Ectodermal cell (in vitro differentiated cells): ENCODE results near the gene KCTD1.

ENCODE experiments used
- H3K27ac ChIP-seq: 2 replicates; pipeline ENCODE4 v1.7.0; 2013; ENCODE audit warnings: mild to moderate bottlenecking, low read depth, low read length; ENCODE audit not compliant: insufficient read depth, poor library complexity, severe bottlenecking
- H3K27me3 ChIP-seq: 2 replicates; pipeline ENCODE4 v1.7.0; 2013; ENCODE audit warnings: mild to moderate bottlenecking, low read length; ENCODE audit not compliant: insufficient read depth, control insufficient read depth, poor library complexity, severe bottlenecking
- H3K36me3 ChIP-seq: one replicate; pipeline ENCODE4 v1.7.0; 2013; ENCODE audit warnings: low read length; ENCODE audit not compliant: control insufficient read depth, insufficient read depth
- H3K4me1 ChIP-seq: one replicate; pipeline ENCODE4 v1.7.0; 2013; ENCODE audit warnings: low read length; ENCODE audit not compliant: control insufficient read depth, insufficient read depth
- H3K4me3 ChIP-seq: 2 replicates; pipeline ENCODE4 v1.7.0; 2013; ENCODE audit warnings: low read depth, low read length, control low read depth; ENCODE audit not compliant: insufficient read depth
- H3K9me3 ChIP-seq: 2 replicates; pipeline ENCODE4 v1.7.0; 2013; ENCODE audit warnings: mild to moderate bottlenecking, low read length, moderate library complexity; ENCODE audit not compliant: control insufficient read depth
- WGBS, 2 experiments: methylation state at CpG; one replicate each; pipeline ENCODE4 v1.1.7; 2013; ENCODE audit warnings: missing lambda C conversion rate in 2 of 2; 5-methylcytosine and 5-hydroxymethylcytosine counted together

The KCTD1 gene

DNA sequence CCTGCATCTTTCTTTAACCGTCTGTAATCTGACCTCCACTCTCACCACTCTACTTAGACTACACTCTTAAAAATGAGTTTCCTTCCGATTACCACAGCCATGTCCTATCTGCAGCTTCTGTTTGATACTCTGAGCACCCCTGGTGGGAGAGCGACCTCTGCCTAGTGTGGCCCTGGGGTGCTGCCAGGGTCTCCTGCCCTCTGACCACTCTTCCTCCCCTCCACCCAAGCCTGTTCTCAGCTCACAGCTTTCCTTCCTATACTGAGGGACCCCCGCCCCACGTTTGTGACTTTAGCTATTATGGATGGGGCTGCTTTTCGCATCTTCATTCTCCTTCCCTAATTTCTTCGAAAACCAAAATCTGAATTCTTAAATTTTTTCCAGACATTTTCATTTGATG is 132.7 kb downstream of the KCTD1 start:
- Histone ChIP-seq H3K4me1 (no peaks in the 10 kb centered on the region), H3K36me3 (no peaks in the 10 kb centered on the region), H3K4me3 (no peak overlapping the region), H3K27ac (no peak overlapping the region), H3K27me3 (no peaks in the 10 kb centered on the region), H3K9me3 (no peaks in the 10 kb centered on the region)
- WGBS, 2 experiments: 63 to 67% methylated on average over 7 of the region's 7 CpGs

DNA sequence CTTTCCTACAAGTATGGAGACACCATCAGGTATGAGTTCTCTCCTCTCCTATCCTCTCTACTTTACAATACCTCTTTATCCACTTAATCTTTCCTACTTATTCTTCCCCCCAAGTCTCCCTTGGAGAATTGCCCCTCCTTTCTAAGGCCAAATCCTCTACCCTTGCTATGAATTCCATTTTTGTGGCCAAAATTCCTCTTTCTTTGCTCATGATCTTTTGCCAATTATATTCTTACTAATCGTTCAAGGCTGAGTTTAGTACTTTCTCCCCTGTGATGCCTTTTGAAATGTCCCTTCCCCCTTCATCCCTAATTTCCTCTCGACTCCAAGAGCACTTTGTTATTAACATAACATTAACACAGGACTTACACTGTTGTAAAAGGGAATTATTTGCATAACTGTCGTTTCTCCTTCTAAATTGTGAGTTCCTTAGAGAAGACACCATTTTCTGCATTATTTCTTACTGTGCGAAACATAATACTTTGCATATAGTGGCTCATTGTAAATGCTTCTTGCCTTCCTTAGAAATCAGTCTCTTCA is 133.4 kb downstream of the KCTD1 start:
- Histone ChIP-seq H3K36me3 (no peaks in the 10 kb centered on the region), H3K27ac (no peak overlapping the region), H3K27me3 (no peaks in the 10 kb centered on the region), H3K4me3 (no peak overlapping the region), H3K9me3 (no peaks in the 10 kb centered on the region), H3K4me1 (no peaks in the 10 kb centered on the region)
- WGBS, 2 experiments: 27 to 30% methylated on average over 4 of the region's 4 CpGs

DNA sequence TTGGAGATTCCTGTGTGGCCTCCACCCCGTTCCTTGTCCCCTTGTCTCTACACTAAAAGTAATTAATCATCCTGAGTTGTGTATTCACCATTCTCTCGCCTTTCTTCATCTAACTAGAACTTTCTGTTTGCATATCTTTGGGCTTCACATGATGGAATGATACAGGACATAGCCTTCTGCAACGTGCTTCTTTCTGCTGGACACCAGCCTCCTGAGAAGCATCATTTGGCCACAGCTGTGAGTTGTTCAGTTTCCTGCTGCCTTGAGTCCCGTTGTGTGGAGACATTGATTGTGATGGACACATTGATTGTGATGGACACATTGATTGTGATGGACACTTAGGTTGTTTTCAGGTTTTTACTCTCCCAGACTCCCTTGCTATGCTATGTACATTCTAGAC is 139.3 kb downstream of the KCTD1 start:
- no peak overlapping the region for H3K27ac ChIP-seq
- H3K27me3 ChIP-seq: no peaks in the 10 kb centered on the region
- H3K36me3 ChIP-seq: no peaks in the 10 kb centered on the region
- no peaks in the 10 kb centered on the region for H3K9me3 ChIP-seq
- no peak overlapping the region for H3K4me3 ChIP-seq
- no peaks in the 10 kb centered on the region for H3K4me1 ChIP-seq
- 90 to 91% methylated on average over 4 of the region's 4 CpGs for WGBS, 2 experiments

DNA sequence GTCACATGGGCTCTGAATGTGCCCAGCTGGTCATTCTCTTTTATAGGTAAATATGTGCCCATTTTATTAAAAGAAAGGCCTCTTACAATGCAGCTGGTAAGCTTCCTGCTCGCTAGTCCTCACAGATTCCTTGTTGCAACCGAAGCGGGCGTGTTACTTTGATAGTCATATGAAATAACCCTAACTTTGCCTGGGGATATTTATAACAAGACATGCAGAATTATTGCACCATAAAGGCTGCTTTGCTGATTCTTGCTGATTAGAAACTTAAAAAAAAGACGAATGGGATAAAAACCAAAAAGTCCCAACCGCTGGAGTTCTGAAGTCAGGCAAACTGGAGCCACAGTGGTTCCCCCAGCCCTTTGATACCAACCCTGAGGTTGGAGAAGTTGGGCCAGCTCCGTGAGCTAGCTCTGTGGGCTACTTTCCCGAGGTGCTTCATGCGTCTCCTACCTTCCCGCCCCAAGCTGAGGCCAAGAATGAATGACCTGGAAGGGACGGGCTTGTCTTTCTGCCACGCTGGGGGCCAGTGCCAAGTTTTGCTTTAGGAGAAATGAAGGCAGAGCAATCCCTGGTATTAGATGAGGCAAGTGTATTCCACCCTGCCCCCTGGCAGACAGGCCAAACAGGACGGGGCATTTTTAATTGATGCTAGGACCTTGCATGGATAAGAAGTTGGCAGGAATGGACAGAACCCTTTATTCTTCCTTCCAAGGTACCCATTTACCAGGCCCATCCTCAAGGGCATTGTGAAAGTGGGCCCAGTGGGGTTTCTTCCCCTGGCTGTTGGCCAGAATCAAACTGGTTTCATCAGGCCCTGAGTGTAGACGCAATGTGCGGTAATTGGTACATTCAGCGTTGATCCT is 140.4 kb downstream of the KCTD1 start:
- WGBS, 2 experiments: 94 to 95% methylated on average over 16 of the region's 16 CpGs
- H3K9me3 ChIP-seq: no peaks in the 10 kb centered on the region
- no peaks in the 10 kb centered on the region for H3K36me3 ChIP-seq
- H3K4me3 ChIP-seq: no peak overlapping the region
- H3K4me1 ChIP-seq: no peaks in the 10 kb centered on the region
- H3K27me3 ChIP-seq: no peaks in the 10 kb centered on the region
- no peak overlapping the region for H3K27ac ChIP-seq

DNA sequence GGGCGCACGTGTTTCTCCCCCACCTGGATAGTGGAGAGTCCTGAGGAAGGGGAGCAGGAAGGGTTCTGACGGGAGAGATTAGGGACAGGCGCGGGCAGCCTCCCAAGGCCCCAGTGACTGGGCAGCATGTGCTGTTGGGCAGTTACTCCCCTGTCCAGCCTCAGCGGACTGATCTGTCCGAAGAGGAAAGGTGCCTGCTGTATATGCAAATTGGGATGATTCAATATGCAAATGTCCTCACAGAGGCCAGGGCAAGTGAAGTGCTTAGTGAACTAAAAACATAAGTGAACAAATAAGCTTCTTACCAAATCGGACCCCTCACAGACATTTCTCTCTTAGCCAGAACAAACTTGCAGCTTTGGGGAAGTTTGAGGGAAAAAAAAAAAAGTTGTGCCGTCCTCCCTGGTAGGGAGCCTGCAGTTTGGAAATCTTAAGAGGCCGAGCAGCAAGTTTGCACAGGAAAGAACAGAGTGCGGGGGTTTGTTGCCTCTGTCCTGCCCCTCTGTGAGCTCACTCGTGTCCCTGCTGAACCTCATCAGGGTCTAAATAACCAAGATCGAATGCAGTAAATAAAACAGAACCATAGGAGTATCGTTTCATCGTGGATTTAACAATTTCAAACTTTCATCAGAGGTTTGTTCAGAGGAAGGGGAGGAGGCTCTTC is 141.4 kb downstream of the KCTD1 start:
- no peaks in the 10 kb centered on the region for H3K9me3 ChIP-seq
- H3K36me3 ChIP-seq: no peaks in the 10 kb centered on the region
- 87 to 88% methylated on average over 14 to 15 of the region's 15 CpGs for WGBS, 2 experiments

DNA sequence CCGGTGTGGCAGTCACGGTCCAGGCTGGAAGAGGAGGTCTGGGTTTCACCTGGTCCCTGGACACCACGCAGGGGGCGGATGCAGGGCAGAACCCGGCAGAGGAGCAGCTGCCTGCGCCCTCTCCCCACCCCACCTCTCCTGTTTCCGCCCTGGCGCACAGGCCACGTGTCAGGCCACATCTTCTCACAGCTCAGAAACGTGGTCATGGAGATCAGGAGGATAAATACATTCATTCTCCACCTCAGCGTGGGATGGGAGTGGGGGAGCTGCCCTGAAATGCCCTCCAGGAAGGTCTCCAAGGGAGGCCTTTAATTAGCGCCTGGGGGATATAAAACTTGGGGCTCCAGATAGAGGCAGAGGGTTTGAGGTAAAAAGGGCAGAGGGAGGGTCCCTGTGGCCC is 142.0 kb downstream of the KCTD1 start:
- H3K4me1 ChIP-seq: no peaks in the 10 kb centered on the region
- no peaks in the 10 kb centered on the region for H3K36me3 ChIP-seq
- no peaks in the 10 kb centered on the region for H3K9me3 ChIP-seq
- no peaks in the 10 kb centered on the region for H3K27me3 ChIP-seq
- H3K4me3 ChIP-seq: no peak overlapping the region
- 89 to 90% methylated on average over 12 of the region's 12 CpGs for WGBS, 2 experiments
- no peak overlapping the region for H3K27ac ChIP-seq

More for the DNA sequence above, 141.4 kb downstream of the KCTD1 start:
- Histone ChIP-seq H3K4me1 (no peaks in the 10 kb centered on the region), H3K27ac (no peak overlapping the region), H3K27me3 (no peaks in the 10 kb centered on the region), H3K4me3 (no peak overlapping the region)

DNA sequence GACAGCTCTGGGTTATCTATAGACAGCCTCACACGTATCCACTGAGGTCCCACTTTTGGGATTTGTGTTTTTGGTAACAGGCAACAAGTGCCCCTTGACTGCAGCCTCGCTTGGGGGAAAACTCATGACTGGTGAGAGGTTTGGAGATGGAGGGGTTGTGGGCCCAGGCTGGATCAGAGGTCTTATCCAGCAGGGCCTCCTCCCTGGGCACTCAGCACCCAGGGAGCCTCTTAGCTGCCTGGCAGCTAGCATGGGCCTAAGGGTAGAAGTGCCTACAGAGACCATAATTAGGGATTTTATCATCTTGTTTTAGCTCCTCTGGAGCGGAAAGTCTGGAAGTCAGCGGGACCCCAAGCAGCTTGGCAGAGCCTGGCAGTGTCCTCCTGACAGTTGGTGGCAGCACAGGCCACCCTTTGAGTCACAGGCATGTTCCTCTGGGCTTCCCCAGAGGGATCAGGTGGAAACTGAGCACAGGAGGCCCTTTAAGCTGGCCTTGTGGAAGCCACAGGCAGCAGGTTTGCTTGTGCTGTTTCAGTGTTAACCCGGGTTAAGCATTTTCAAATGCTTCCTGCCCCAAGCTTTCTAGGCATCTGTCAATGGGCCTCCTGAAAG is 143.1 kb downstream of the KCTD1 start:
- 76 to 80% methylated on average over 5 of the region's 5 CpGs for WGBS, 2 experiments
- Histone ChIP-seq H3K27ac (no peak overlapping the region), H3K4me3 (no peak overlapping the region), H3K27me3 (no peaks in the 10 kb centered on the region), H3K4me1 (no peaks in the 10 kb centered on the region), H3K36me3 (no peaks in the 10 kb centered on the region), H3K9me3 (no peaks in the 10 kb centered on the region)
